Measurements from ENCODE around the gene YIPF3.

Gene YIPF3

DNA sequence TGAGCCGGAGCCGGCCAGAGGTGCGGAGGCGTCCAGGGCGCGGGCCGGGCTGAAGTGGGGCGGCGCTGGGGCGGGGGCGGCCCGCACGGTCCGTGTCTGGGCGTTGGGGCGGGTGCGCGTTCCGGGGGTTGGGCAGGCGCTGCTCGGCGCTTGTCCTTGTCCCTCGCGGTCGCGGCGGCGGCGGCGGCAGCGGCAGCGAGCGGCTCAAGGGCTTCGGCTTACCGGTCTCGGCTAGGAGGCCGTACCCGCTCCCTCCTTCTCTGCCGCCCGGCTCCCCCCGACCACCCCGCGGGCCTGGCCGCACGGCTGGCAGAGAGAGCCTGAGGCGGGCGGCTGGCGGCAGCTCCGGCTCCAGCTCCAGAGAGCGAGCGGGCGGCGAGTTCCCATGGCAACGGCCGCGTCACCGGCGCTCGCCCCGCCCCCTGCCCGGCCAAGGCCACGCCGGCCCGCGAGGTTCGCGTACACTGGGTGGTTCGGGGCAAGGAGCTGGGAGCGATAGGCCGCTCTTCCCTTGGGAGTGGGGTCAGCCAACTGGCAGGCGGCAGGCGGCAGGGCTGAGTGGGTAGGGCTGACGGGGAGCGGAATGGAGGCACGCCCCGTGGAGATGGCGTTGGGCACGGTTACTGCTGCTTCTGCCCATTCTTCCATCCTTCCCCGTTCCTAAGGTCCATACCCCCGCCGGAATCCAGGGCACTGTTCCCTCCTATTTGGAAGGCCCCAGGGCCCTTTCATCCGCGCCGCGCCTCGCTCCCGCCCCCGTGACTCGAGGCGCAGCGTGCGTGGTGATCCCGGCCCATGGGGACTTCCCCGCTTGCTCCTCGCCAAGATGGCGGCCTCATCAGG lies 6.5 kb downstream of the YIPF3 start, which contains the start of gene LRRC73:
Gene LRRC73 (minus strand): TSS at position 363 of the 843 bp plus-strand sequence. CDS start 561 bp downstream, outside the sequence.
- no peak within 1 kb of the TSS for H3K27ac ChIP-seq (ENCODE audit: insufficient read depth, low read depth, low read length, poor library complexity, severe bottlenecking)
- no peaks in the 10 kb centered on the region for H3K9me3 ChIP-seq (ENCODE audit: control insufficient read depth, low read length)
- H3K36me3 ChIP-seq (ENCODE audit: control insufficient read depth, insufficient read depth, low read length), result peaks cover 20% of the 10 kb centered on the region
- H3K4me1 ChIP-seq (ENCODE audit: control insufficient read depth, insufficient read depth, low read length), result peaks cover under 1% of the 10 kb centered on the region
- H3K27me3 ChIP-seq (ENCODE audit: control insufficient read depth, insufficient read depth, low read length, poor library complexity, severe bottlenecking), result peaks cover 32% of the 10 kb centered on the region
- peak within 1 kb of the TSS; percentile 56 for H3K4me3 ChIP-seq (ENCODE audit: insufficient read depth, low read depth, low read length)
- 15% methylated on average over 96 of the region's 96 CpGs for WGBS, 2 experiments

DNA sequence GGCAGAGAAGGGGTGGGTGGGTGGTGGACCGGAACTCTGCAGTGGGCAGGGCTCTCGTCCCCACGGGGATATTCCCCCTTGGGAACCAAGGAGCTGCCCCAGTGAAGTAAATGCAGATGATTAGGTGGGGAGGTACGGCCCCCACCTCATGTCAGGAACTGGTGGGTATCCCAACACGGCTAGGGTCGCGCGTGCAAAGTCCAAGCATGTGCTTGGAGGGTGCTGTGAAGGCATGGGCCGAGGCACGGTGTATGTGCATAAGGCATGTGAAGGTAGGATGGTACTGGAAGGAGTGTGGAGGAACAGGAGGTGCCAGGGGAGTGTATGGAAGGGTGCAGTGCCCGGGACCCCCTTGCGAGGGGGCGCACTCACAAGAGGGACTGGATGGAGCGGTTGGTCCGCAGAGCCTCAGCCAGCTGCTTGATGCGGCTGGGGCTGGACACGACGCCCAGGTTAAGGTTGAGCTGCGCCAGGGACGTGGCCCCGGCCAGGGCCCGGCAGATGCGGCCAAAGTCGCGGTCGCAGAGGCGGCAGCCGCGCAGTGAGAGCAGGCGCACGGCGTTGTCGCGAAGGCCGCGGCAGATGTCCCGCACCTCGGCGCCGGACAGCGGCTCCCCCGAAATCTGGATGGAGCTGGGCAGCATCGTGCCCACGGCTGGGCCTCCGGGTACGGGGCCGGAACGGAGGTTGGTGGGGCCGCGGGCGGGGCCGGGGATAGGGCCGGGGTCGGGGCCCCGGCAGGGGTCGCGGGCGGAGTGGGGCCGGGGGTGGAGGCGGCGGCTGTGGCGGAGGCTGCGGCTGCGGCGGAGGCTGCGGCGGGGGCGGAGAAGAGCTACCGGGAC lies 7.4 kb downstream of the YIPF3 start:
- peaks cover 16% of the 10 kb centered on the region for H3K36me3 ChIP-seq (ENCODE audit: control insufficient read depth, insufficient read depth, low read length)
- H3K4me1 ChIP-seq (ENCODE audit: control insufficient read depth, insufficient read depth, low read length), result no peaks in the 10 kb centered on the region
- no peaks in the 10 kb centered on the region for H3K9me3 ChIP-seq (ENCODE audit: control insufficient read depth, low read length)
- no peak overlapping the region for H3K27ac ChIP-seq (ENCODE audit: insufficient read depth, low read depth, low read length, poor library complexity, severe bottlenecking)
- peak overlapping the region; percentile 56 for H3K4me3 ChIP-seq (ENCODE audit: insufficient read depth, low read depth, low read length)
- peaks cover 32% of the 10 kb centered on the region for H3K27me3 ChIP-seq (ENCODE audit: control insufficient read depth, insufficient read depth, low read length, poor library complexity, severe bottlenecking)
- 12% methylated on average over 69 of the region's 69 CpGs for WGBS, 2 experiments

DNA sequence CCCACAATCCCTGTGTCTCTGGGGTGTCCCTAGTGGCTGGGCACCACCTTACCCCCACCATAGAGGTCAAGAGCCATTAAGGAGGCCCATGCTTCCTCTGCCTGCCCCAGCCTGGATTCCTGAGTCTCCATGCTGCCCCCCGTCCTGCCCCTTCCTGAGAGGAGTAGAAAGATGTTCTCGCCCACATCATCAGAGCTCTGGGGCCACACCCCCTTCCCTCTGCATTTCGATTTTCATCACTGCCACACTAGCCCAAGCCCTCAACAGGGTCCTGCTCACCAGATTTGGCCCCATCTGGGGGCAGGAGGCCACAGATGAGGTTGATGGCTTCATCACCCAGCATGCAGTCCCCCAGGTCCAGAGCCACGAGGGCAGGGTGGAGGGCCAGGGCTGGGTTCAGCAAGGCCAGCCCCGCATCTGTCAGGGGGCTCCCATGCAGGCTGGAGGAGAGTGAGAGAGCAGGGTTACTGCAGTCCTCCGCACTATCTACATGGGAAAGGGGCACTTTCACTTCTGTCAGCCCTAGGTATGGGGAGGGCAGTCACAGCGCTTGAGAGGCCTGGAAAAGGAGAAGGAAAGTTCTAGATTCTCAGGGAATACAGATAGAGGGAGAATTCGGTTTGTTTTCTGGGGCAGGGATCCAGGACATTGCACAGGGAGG lies 8.1 kb downstream of the YIPF3 start:
- Histone ChIP-seq H3K4me1 (ENCODE audit: control insufficient read depth, insufficient read depth, low read length) (no peaks in the 10 kb centered on the region), H3K9me3 (ENCODE audit: control insufficient read depth, low read length) (no peaks in the 10 kb centered on the region), H3K36me3 (ENCODE audit: control insufficient read depth, insufficient read depth, low read length) (peaks cover 12% of the 10 kb centered on the region), H3K27ac (ENCODE audit: insufficient read depth, low read depth, low read length, poor library complexity, severe bottlenecking) (no peak overlapping the region), H3K4me3 (ENCODE audit: insufficient read depth, low read depth, low read length) (no peak overlapping the region), H3K27me3 (ENCODE audit: control insufficient read depth, insufficient read depth, low read length, poor library complexity, severe bottlenecking) (peaks cover 32% of the 10 kb centered on the region)
- WGBS, 2 experiments, result 75 to 84% methylated on average over 8 of the region's 8 CpGs

DNA sequence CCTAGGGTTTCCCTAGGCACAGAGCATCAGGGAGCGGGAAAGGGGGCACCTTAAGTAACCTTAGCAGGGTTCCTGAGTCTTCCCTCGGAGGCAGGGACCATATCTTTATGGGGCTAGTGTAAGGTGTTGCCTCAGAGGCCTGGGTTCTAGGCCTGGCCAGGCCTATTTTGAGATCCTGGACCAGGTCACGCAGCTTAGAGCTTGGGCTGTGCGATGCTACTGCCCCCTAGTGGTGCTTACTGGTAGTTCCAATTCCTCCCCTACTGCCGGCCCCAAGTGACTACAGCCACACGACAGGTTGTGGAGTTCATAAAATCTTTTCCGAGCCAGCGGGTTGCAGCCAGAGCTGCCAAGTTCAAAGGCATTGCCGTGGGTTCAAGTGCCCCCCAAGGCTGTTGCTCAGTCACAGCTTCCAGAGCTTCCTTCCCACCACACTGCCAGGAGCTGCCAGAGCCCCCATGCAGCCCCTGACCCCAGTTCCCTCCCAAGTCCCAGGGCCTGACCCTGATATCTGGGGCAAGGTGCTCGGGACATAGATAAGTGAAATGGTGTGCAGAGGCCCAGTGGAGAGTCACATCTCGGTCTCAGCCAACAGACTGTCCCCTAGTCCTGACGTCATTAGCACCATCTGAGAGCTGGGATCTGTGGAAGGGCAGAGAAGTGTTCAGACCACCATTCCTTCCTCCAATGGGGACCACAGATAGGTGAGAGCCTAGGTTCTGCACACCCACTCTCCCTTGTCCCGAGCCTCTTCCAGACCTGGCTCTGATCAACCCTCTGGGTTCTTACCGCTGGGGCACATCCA lies 9.9 kb downstream of the YIPF3 start:
- 42 to 44% methylated on average over 14 of the region's 14 CpGs for WGBS, 2 experiments
- H3K4me3 ChIP-seq (ENCODE audit: insufficient read depth, low read depth, low read length), result no peak overlapping the region
- no peaks in the 10 kb centered on the region for H3K9me3 ChIP-seq (ENCODE audit: control insufficient read depth, low read length)
- H3K27ac ChIP-seq (ENCODE audit: insufficient read depth, low read depth, low read length, poor library complexity, severe bottlenecking), result no peak overlapping the region
- peaks cover 7% of the 10 kb centered on the region for H3K36me3 ChIP-seq (ENCODE audit: control insufficient read depth, insufficient read depth, low read length)
- H3K4me1 ChIP-seq (ENCODE audit: control insufficient read depth, insufficient read depth, low read length), result no peaks in the 10 kb centered on the region
- H3K27me3 ChIP-seq (ENCODE audit: control insufficient read depth, insufficient read depth, low read length, poor library complexity, severe bottlenecking), result peaks cover 32% of the 10 kb centered on the region

DNA sequence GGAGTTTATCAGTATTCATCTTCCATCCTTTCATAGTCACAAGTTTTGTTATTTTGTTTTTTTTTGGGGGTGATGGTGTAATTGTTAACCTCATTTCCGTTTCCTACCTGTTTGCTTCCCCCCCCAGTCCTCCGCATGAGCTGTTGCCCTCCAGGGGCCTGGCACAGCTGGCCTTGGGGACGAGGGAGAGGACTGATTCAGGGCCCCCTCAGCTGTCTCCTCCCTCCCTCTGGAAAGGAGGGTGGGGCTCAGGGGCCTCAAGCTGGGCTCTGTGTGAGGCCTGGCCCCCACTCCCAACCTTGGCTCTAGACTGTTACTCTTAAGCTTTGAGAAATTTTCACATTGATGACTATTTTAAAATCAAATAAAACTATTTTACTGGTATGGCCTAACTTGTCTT lies 10.6 kb downstream of the YIPF3 start:
- Histone ChIP-seq H3K27me3 (ENCODE audit: control insufficient read depth, insufficient read depth, low read length, poor library complexity, severe bottlenecking) (peaks cover 32% of the 10 kb centered on the region), H3K27ac (ENCODE audit: insufficient read depth, low read depth, low read length, poor library complexity, severe bottlenecking) (no peak overlapping the region), H3K9me3 (ENCODE audit: control insufficient read depth, low read length) (no peaks in the 10 kb centered on the region), H3K36me3 (ENCODE audit: control insufficient read depth, insufficient read depth, low read length) (peaks cover 12% of the 10 kb centered on the region), H3K4me1 (ENCODE audit: control insufficient read depth, insufficient read depth, low read length) (no peaks in the 10 kb centered on the region), H3K4me3 (ENCODE audit: insufficient read depth, low read depth, low read length) (no peak overlapping the region)
- 90 to 95% methylated on average over 3 of the region's 3 CpGs for WGBS, 2 experiments

DNA sequence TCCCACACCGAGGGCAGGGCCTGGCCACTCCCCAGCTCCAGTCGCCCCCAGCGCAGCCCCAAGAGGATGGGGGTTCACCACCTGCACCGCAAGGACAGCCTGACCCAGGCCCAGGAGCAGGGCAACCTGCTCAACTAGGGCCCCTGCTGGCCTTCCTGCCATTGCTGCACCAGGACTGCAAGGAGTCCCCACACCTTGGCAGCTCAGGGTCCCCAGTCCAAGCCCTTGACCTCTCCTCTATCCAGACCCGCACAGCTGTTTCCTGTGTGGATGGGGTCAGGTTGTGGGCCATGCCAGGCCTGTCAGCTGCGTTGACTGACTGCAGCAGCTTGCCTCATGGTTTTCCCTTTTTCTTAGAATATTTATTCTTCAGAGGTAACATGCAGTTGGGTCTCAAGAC lies 11.0 kb downstream of the YIPF3 start:
- Histone ChIP-seq H3K27me3 (ENCODE audit: control insufficient read depth, insufficient read depth, low read length, poor library complexity, severe bottlenecking) (peaks cover 32% of the 10 kb centered on the region), H3K27ac (ENCODE audit: insufficient read depth, low read depth, low read length, poor library complexity, severe bottlenecking) (no peak overlapping the region), H3K4me1 (ENCODE audit: control insufficient read depth, insufficient read depth, low read length) (no peaks in the 10 kb centered on the region), H3K36me3 (ENCODE audit: control insufficient read depth, insufficient read depth, low read length) (peaks cover 15% of the 10 kb centered on the region), H3K4me3 (ENCODE audit: insufficient read depth, low read depth, low read length) (no peak overlapping the region), H3K9me3 (ENCODE audit: control insufficient read depth, low read length) (no peaks in the 10 kb centered on the region)
- WGBS, 2 experiments, result 90% methylated on average over 6 of the region's 6 CpGs

DNA sequence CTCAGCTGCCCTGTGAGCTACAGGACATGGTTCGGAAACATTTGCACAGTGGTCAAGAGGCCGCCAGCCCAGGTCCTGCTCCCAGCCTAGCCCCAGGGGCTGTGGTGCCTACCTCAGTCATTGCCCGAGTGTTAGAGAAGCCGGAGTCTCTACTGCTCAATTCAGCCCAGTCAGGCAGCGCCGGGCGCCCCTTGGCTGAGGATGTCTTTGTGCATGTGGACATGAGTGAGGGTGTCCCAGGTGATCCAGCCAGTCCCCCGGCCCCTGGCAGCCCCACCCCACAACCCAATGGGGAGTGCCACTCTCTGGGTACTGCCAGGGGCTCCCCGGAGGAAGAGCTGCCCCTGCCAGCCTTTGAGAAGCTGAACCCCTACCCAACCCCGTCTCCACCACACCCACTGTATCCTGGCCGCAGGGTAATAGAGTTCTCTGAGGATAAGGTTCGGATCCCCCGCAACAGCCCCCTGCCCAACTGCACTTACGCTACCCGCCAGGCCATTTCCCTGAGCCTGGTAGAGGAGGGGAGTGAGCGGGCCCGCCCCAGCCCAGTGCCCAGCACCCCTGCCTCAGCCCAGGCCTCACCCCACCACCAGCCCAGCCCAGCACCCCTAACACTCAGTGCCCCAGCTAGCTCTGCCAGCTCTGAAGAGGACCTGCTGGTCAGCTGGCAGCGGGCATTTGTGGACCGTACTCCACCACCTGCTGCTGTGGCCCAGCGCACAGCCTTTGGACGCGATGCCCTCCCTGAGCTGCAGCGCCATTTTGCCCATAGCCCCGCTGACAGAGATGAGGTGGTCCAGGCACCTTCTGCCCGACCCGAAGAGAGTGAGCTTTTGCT lies 11.8 kb downstream of the YIPF3 start:
- WGBS, 2 experiments, result 94 to 97% methylated on average over 26 of the region's 26 CpGs
- Histone ChIP-seq H3K4me1 (ENCODE audit: control insufficient read depth, insufficient read depth, low read length) (no peaks in the 10 kb centered on the region), H3K36me3 (ENCODE audit: control insufficient read depth, insufficient read depth, low read length) (peaks cover 21% of the 10 kb centered on the region), H3K4me3 (ENCODE audit: insufficient read depth, low read depth, low read length) (no peak overlapping the region), H3K27ac (ENCODE audit: insufficient read depth, low read depth, low read length, poor library complexity, severe bottlenecking) (no peak overlapping the region), H3K27me3 (ENCODE audit: control insufficient read depth, insufficient read depth, low read length, poor library complexity, severe bottlenecking) (peaks cover 31% of the 10 kb centered on the region), H3K9me3 (ENCODE audit: control insufficient read depth, low read length) (no peaks in the 10 kb centered on the region)

DNA sequence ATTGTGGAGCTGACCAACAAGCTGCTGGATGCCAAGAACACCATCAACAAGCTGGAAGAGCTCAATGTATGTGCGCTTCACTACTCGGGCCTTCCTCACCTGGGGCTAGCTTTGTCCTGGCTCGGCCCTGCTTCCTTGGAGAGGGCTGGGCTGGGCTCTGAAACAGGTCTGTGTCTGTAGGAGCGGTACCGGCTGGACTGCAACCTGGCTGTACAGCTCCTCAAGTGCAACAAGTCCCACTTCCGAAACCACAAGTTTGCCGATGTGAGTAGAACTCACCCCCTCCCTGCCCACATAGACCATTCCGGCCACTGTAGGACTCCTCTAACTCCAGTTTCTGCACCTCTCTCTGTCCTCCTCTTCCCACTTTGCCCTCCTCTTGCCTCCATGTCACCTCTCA lies 13.3 kb downstream of the YIPF3 start:
- Histone ChIP-seq H3K36me3 (ENCODE audit: control insufficient read depth, insufficient read depth, low read length) (peaks cover 32% of the 10 kb centered on the region), H3K4me1 (ENCODE audit: control insufficient read depth, insufficient read depth, low read length) (no peaks in the 10 kb centered on the region), H3K27ac (ENCODE audit: insufficient read depth, low read depth, low read length, poor library complexity, severe bottlenecking) (no peak overlapping the region), H3K9me3 (ENCODE audit: control insufficient read depth, low read length) (no peaks in the 10 kb centered on the region), H3K4me3 (ENCODE audit: insufficient read depth, low read depth, low read length) (no peak overlapping the region), H3K27me3 (ENCODE audit: control insufficient read depth, insufficient read depth, low read length, poor library complexity, severe bottlenecking) (peaks cover 15% of the 10 kb centered on the region)
- WGBS, 2 experiments, result 94 to 96% methylated on average over 8 of the region's 8 CpGs

DNA sequence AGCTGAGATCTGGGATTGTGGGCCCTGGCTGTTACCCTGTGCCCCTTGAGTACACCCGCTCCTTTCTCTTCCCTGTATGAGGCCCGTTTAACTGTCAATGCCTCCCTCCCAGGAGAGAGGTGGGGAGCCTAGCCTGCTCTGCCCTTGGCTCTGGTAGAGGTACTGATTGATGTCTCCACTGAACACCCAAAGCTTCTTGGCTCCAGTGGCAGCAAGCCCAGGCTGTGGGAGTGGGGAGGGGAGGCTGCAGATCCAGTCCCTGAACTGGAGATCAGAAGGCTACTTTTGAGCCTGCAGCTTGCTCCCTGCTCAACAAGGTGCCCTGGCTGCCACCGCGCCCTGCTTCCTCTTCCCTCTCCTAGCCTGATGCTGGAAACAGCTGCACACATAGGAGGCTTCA lies 14.1 kb downstream of the YIPF3 start:
- WGBS, 2 experiments, result 95 to 98% methylated on average over 4 of the region's 4 CpGs
- H3K27ac ChIP-seq (ENCODE audit: insufficient read depth, low read depth, low read length, poor library complexity, severe bottlenecking), result no peak overlapping the region
- no peaks in the 10 kb centered on the region for H3K9me3 ChIP-seq (ENCODE audit: control insufficient read depth, low read length)
- H3K4me3 ChIP-seq (ENCODE audit: insufficient read depth, low read depth, low read length), result no peak overlapping the region
- peaks cover 7% of the 10 kb centered on the region for H3K27me3 ChIP-seq (ENCODE audit: control insufficient read depth, insufficient read depth, low read length, poor library complexity, severe bottlenecking)
- no peaks in the 10 kb centered on the region for H3K4me1 ChIP-seq (ENCODE audit: control insufficient read depth, insufficient read depth, low read length)
- H3K36me3 ChIP-seq (ENCODE audit: control insufficient read depth, insufficient read depth, low read length), result peaks cover 36% of the 10 kb centered on the region
